Endothelial cell of umbilical vein (primary cell): ENCODE data around the gene COMMD8. TPM values are rescaled to one million over a fixed set of nuclear protein-coding genes. Genes with fewer than 3 reads are reported as not detected.
A peak's percentile ranks its signal among the peaks of the same experiment; 100 is the strongest.

ENCODE experiments used
- BruUV-seq: library from RNA; stranded (reverse); fragments of 400-500 nt; replicated peaks from 2 replicates; lab custom pipeline; 2021; lab: Mats Ljungman, UMichigan
- CTCF ChIA-PET: fragments of 300-600, 350-600 bp; sonication (Branson Sonifier 250); formaldehyde crosslinking; loops from one replicate; lab custom pipeline; 2021; ENCODE audit warnings: antibody characterized with exemption, inconsistent platforms; lab: Charles Lee
- POLR2A ChIA-PET: fragments of 300-600, 350-600 bp; sonication (Branson Sonifier 250); formaldehyde crosslinking; loops from one replicate; lab custom pipeline; 2021; ENCODE audit warnings: antibody characterized with exemption, inconsistent platforms; lab: Charles Lee
- DNase-seq: peaks from one replicate; pipeline ENCODE4 v3.0.0-alpha.2; 2011; ENCODE audit warnings: low read depth, low spot score
- FAIRE-seq: peaks from 2 replicates; lab custom pipeline; 2011; peaks lifted over from hg19 to GRCh38; lab: Jason Lieb, UNC
- H2AFZ ChIP-seq: 2 replicates; pipeline ENCODE4 v1.6.0; 2012; ENCODE audit warnings: low read depth, low read length, control low read depth, inconsistent platforms
- H3K27ac ChIP-seq: 2 replicates; pipeline ENCODE4 v1.5.1; 2011; ENCODE audit warnings: low read depth, mild to moderate bottlenecking, control low read depth, low read length, moderate library complexity; ENCODE audit not compliant: insufficient read depth
- H3K27me3 ChIP-seq, 2 experiments: 2 replicates each; pipeline versions ENCODE4 v1.6.0 to v1.6.1; 2011; ENCODE audit warnings: low read length in 2 of 2, mixed read lengths in 1 of 2; ENCODE audit not compliant: control insufficient read depth in 2 of 2, insufficient read depth in 2 of 2
- H3K36me3 ChIP-seq, 2 experiments: 2 replicates in 1 of 2; 3 replicates in 1 of 2; pipeline ENCODE4 v1.5.1; 2011; ENCODE audit warnings: low read length in 2 of 2, mild to moderate bottlenecking in 1 of 2, moderate library complexity in 1 of 2; ENCODE audit not compliant: control insufficient read depth in 2 of 2, insufficient read depth in 2 of 2; ENCODE audit errors: extremely low read depth in 1 of 2
- H3K4me1 ChIP-seq: 3 replicates; pipeline ENCODE4 v1.5.1; 2011; ENCODE audit warnings: mild to moderate bottlenecking, low read length; ENCODE audit not compliant: control insufficient read depth, insufficient read depth; ENCODE audit errors: extremely low read depth
- H3K4me2 ChIP-seq: 2 replicates; pipeline ENCODE4 v1.6.1; 2011; ENCODE audit warnings: low read length, control low read depth, mixed read lengths; ENCODE audit not compliant: insufficient read depth
- H3K4me3 ChIP-seq, 3 experiments: fragments of 200-600 bp in 1 of 3; sonication (generic), shearing (Covaris generic) in 1 of 3; replicated peaks in 1 of 3; 2 replicates each; pipeline ENCODE4 v1.5.1; 2011 to 2016; ENCODE audit warnings: control low read depth in 3 of 3, low read length in 3 of 3, mild to moderate bottlenecking in 2 of 3, inconsistent platforms in 1 of 3, low read depth in 1 of 3, moderate library complexity in 1 of 3; ENCODE audit not compliant: insufficient read depth in 1 of 3
- H3K79me2 ChIP-seq: 2 replicates; pipeline ENCODE4 v1.6.0; 2012; ENCODE audit warnings: low read length, inconsistent platforms; ENCODE audit not compliant: control insufficient read depth, insufficient read depth
- H3K9ac ChIP-seq: replicated peaks from 2 replicates; pipeline ENCODE3; 2011; ENCODE audit warnings: low read length, control low read depth; ENCODE audit not compliant: insufficient read depth; ENCODE audit errors: extremely low read depth
- H3K9me1 ChIP-seq: replicated peaks from 3 replicates; pipeline ENCODE4 v1.6.0; 2011; ENCODE audit warnings: mild to moderate bottlenecking, low read length; ENCODE audit not compliant: control insufficient read depth, insufficient read depth; ENCODE audit errors: extremely low read depth
- H3K9me3 ChIP-seq: replicated peaks from 2 replicates; pipeline ENCODE4 v1.5.1; 2012; ENCODE audit warnings: low read length, inconsistent platforms; ENCODE audit not compliant: control insufficient read depth, insufficient read depth
- H4K20me1 ChIP-seq: replicated peaks from 2 replicates; pipeline ENCODE3; 2011; ENCODE audit warnings: mild to moderate bottlenecking, low read length; ENCODE audit not compliant: control insufficient read depth, insufficient read depth; ENCODE audit errors: extremely low read depth
- CTCF ChIP-seq, 2 donors: IDR thresholded peaks; 1 replicate in 1 of 2; 2 replicates in 1 of 2; pipeline ENCODE4 v1.5.1; 2011; ENCODE audit warnings: low read length in 2 of 2, mild to moderate bottlenecking in 2 of 2, moderate library complexity in 2 of 2, control low read depth in 1 of 2, inconsistent platforms in 1 of 2, low read depth in 1 of 2; ENCODE audit not compliant: insufficient read depth in 1 of 2; ENCODE audit errors: extremely low read depth in 1 of 2
- FOS ChIP-seq: IDR thresholded peaks from 2 replicates; pipeline ENCODE4 v1.6.1; 2011; ENCODE audit warnings: mild to moderate bottlenecking, low read length, moderate library complexity, borderline replicate concordance; ENCODE audit not compliant: insufficient read depth
- GATA2 ChIP-seq: IDR thresholded peaks from 2 replicates; pipeline ENCODE4 v1.7.0; 2011; ENCODE audit warnings: low read depth, mild to moderate bottlenecking, moderate library complexity, mixed read lengths, low read length; ENCODE audit not compliant: insufficient read length, insufficient read depth
- JUN ChIP-seq: IDR thresholded peaks from 2 replicates; pipeline ENCODE4 v1.6.1; 2011; ENCODE audit warnings: borderline replicate concordance, low read depth; ENCODE audit not compliant: insufficient read length, insufficient read depth
- MAX ChIP-seq: IDR thresholded peaks from 2 replicates; pipeline ENCODE4 v1.6.1; 2011; ENCODE audit not compliant: insufficient read depth, insufficient read length
- MYC ChIP-seq: IDR thresholded peaks from one replicate; pipeline ENCODE4 v1.6.1; 2011; ENCODE audit warnings: mild to moderate bottlenecking, low read depth, low read length
- dilution Hi-C: fragments of 300-500 bp; cut with MboI; formaldehyde crosslinking; loops from one replicate; pipeline ENCODE4 v1.15.0; 2019; ENCODE audit warnings: low sequenced_read_pairs; ENCODE audit not compliant: extremely low pct_ligation_motif_present
- intact Hi-C: fragments of 100-400 bp; cut with micrococcal nuclease; formaldehyde crosslinking; loops from one replicate; pipeline ENCODE4 v1.10.0; 2022
- polyA plus RNA-seq, 4 experiments: library from polyadenylated mRNA; depleted of rRNA in 3 of 4; stranded (reverse) in 3 of 4; unstranded in 1 of 4; fragments of >200 nt; gene quantifications; 2 replicates each; pipeline versions ENCODE4 v1.2.1 to v1.2.3, GENCODE V29; 2011 to 2012; ENCODE audit warnings: missing spikeins in 1 of 4
- total RNA-seq: library from RNA; stranded (reverse); gene quantifications from 2 replicates; pipeline ENCODE4 v1.2.3, GENCODE V29; 2021

COMMD8 gene
- total and polyA plus RNA-seq, 2 donors (not counting 3 experiments of a cell fraction or from before 2014, with no cell fraction given): 4.9 to 22.3 TPM

GRCh38 chr4:47486231-47486673, 22.8 kb upstream of the COMMD8 start:
- no peaks in the 10 kb centered on the region for H3K27me3 ChIP-seq
- peak overlapping the region; percentile 75 to 83 (median 79) for H3K4me3 ChIP-seq
- TF ChIP-seq MYC: no peak
- no peak for TF ChIP-seq FOS
- no peak for TF ChIP-seq GATA2
- TF ChIP-seq JUN: no peak
- TF ChIP-seq MAX: no peak
- TF ChIP-seq CTCF (IDR thresholded peaks at IDR 0.05; ENCODE audit: extremely low read depth in 1 of 2, insufficient read depth in 1 of 2, low read depth in 1 of 2, low read length in 2 of 2): no peak
- peak; percentile 51 for DNase-seq
- peaks cover 8% of the 10 kb centered on the region for H3K4me1 ChIP-seq
- H3K9me3 ChIP-seq: no peaks in the 10 kb centered on the region
- peak overlapping the region; percentile 41 for H2AFZ ChIP-seq
- POLR2A ChIA-PET: interaction anchor here (1.0 kb wide), 1 partner anchor 45 kb away, joined by 3 read pairs; no protein-coding TSS in a partner anchor
- FAIRE-seq: no peak
- dilution Hi-C loops (no loop called here), intact Hi-C loops (loop anchor here (5.0 to 10.0 kb wide), 2 partner anchors 91 to 349 kb away; partner anchors contain the start of gene CORIN)
- H3K9me1 ChIP-seq: no peaks in the 10 kb centered on the region
- CTCF ChIA-PET: interaction anchor here (1.6 to 4.4 kb wide), 5 partner anchors 14 to 92 kb away, joined by 4 to 16 read pairs (median 8); partner anchors contain the start of gene COMMD8
- peak overlapping the region; percentile 90 for H3K4me2 ChIP-seq
- H3K79me2 ChIP-seq: peaks cover 5% of the 10 kb centered on the region
- H4K20me1 ChIP-seq: no peaks in the 10 kb centered on the region
- no peaks in the 10 kb centered on the region for H3K36me3 ChIP-seq
- TSS peak; percentile 52 for BruUV-seq
- peak overlapping the region; percentile 84 for H3K9ac ChIP-seq
- peak overlapping the region; percentile 77 for H3K27ac ChIP-seq
